UCSD-AML1 (cell line): ENCODE measurements around the gene ACVR2B.
"Not testable (repeated sequence)": the region's sequence is repeated elsewhere in the genome, so short reads cannot be mapped to it uniquely, and the experiment has no call there.

Experiments
- DNase-seq: peaks from one replicate; lab custom pipeline; 2025; ENCODE audit not compliant: unreplicated experiment; lab: John Stamatoyannopoulos, UW

The ACVR2B gene

GRCh38 chr3:38453075-38453912, at the start of gene ACVR2B:
TSS of gene ACVR2B (plus strand) at chr3:38453890. CDS start at chr3:38454323, 433 bp downstream.
- peak; percentile 86 for DNase-seq

GRCh38 chr3:38404286-38404685, 49.4 kb upstream of the ACVR2B start:
- DNase-seq = no peak

- DNase-seq = no peak
These were observed 42.1 kb upstream of the ACVR2B start for GRCh38 chr3:38411591-38411990.

- not testable (repeated sequence) for DNase-seq
These were observed 32.9 kb upstream of the ACVR2B start for GRCh38 chr3:38420758-38421157.

- DNase-seq = no peak
These were observed 31.9 kb upstream of the ACVR2B start for GRCh38 chr3:38421679-38422336.

- not testable (repeated sequence) for DNase-seq
These were observed 26.8 kb upstream of the ACVR2B start for GRCh38 chr3:38426798-38427426.

GRCh38 chr3:38432871-38433658, 20.6 kb upstream of the ACVR2B start:
- DNase-seq = not testable (repeated sequence)

GRCh38 chr3:38433661-38434060, 20.0 kb upstream of the ACVR2B start:
- DNase-seq = not testable (repeated sequence)

- peak; percentile 24 for DNase-seq
These were observed 15.1 kb upstream of the ACVR2B start for GRCh38 chr3:38438436-38439069.

GRCh38 chr3:38443205-38443604, 10.5 kb upstream of the ACVR2B start:
- DNase-seq = not testable (repeated sequence)

GRCh38 chr3:38446085-38446686, 7.5 kb upstream of the ACVR2B start:
- no peak for DNase-seq

- no peak for DNase-seq
These were observed 6.9 kb upstream of the ACVR2B start for GRCh38 chr3:38446812-38447211.

- no peak for DNase-seq
These were observed 2.8 kb upstream of the ACVR2B start for GRCh38 chr3:38450853-38451252.

- no peak for DNase-seq
These were observed 155 bp downstream of the ACVR2B start for GRCh38 chr3:38453913-38454177.

- DNase-seq = peak; percentile 53
These were observed 641 bp downstream of the ACVR2B start for GRCh38 chr3:38454178-38454883.

- DNase-seq = peak; percentile 52
These were observed 1.4 kb downstream of the ACVR2B start for GRCh38 chr3:38454884-38455638.

- DNase-seq = no peak
These were observed 2.1 kb downstream of the ACVR2B start for GRCh38 chr3:38455639-38456430.
